PFSK-1 (cell line): Measurements from ENCODE around the gene RBM20.

Source experiments
- POLR2AphosphoS5 ChIP-seq: IDR thresholded peaks from 2 replicates; pipeline ENCODE4 v1.6.1; 2012; ENCODE audit warnings: low read depth, mild to moderate bottlenecking, control low read depth, low read length, moderate library complexity
- TAF1 ChIP-seq: IDR thresholded peaks from 2 replicates; pipeline ENCODE4 v1.6.1; 2012; ENCODE audit warnings: low read length, control low read depth, borderline replicate concordance; ENCODE audit not compliant: insufficient read depth
- TF ChIP-seq, protein P1 (sequence below), 2 experiments: IDR thresholded peaks; 2 replicates each; pipeline versions ENCODE4 v1.6.1 to v1.8.0; 2011 to 2012; ENCODE audit warnings: low read depth in 2 of 2, low read length in 2 of 2, control low read depth in 1 of 2, inconsistent platforms in 1 of 2, mild to moderate bottlenecking in 1 of 2, moderate library complexity in 1 of 2; ENCODE audit not compliant: insufficient read depth in 1 of 2

GRCh38 chr10:110730345-110731050, 86.4 kb downstream of the RBM20 start:
- TF ChIP-seq POLR2AphosphoS5 = no peak
- no peak for TF ChIP-seq TAF1
- TF ChIP-seq, protein P1, sequence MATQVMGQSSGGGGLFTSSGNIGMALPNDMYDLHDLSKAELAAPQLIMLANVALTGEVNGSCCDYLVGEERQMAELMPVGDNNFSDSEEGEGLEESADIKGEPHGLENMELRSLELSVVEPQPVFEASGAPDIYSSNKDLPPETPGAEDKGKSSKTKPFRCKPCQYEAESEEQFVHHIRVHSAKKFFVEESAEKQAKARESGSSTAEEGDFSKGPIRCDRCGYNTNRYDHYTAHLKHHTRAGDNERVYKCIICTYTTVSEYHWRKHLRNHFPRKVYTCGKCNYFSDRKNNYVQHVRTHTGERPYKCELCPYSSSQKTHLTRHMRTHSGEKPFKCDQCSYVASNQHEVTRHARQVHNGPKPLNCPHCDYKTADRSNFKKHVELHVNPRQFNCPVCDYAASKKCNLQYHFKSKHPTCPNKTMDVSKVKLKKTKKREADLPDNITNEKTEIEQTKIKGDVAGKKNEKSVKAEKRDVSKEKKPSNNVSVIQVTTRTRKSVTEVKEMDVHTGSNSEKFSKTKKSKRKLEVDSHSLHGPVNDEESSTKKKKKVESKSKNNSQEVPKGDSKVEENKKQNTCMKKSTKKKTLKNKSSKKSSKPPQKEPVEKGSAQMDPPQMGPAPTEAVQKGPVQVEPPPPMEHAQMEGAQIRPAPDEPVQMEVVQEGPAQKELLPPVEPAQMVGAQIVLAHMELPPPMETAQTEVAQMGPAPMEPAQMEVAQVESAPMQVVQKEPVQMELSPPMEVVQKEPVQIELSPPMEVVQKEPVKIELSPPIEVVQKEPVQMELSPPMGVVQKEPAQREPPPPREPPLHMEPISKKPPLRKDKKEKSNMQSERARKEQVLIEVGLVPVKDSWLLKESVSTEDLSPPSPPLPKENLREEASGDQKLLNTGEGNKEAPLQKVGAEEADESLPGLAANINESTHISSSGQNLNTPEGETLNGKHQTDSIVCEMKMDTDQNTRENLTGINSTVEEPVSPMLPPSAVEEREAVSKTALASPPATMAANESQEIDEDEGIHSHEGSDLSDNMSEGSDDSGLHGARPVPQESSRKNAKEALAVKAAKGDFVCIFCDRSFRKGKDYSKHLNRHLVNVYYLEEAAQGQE (IDR thresholded peaks at IDR 0.05; ENCODE audit: insufficient read depth in 1 of 2, low read depth in 2 of 2, low read length in 2 of 2) = no peak
